Astrocyte (in vitro differentiated cells and primary cell): Measurements from ENCODE around the gene RRP9.

Experiments
- CTCF ChIP-seq: IDR thresholded peaks from 2 replicates; pipeline ENCODE4 v1.5.1; 2011; ENCODE audit warnings: low read depth, mild to moderate bottlenecking, inconsistent platforms, low read length, moderate library complexity; ENCODE audit not compliant: insufficient read depth
- EZH2 ChIP-seq: IDR thresholded peaks from 2 replicates; pipeline ENCODE4 v1.6.1; 2012; ENCODE audit warnings: mild to moderate bottlenecking, low read length, inconsistent platforms; ENCODE audit not compliant: insufficient read depth

- TF ChIP-seq EZH2 (no peak), CTCF (no peak)
Observed at GRCh38 chr3:51904034-51904823, 37.5 kb downstream of the RRP9 start.
